A673 (cell line): Measurements from ENCODE around the gene L2HGDH.

ENCODE experiments used
- EZH2 ChIP-seq: fragments of 200-600 bp; sonication (generic); IDR thresholded peaks from 2 replicates; pipeline ENCODE4 v1.6.1; 2017; ENCODE audit warnings: borderline replicate concordance, low read depth, mild to moderate bottlenecking, mixed read lengths, antibody characterized with exemption, low read length; ENCODE audit not compliant: poor library complexity, severe bottlenecking
- TF ChIP-seq, protein P1 (sequence below): fragments of 300-800, 200-600 bp; sonication (generic); conservative IDR thresholded peaks from 2 replicates; pipeline ENCODE4 v1.5.1; 2017; ENCODE audit warnings: low read depth, mild to moderate bottlenecking, antibody characterized with exemption, low read length, moderate library complexity, mixed read lengths

GRCh38 chr14:50335989-50336824 lies 24.2 kb upstream of the L2HGDH start:
- TF ChIP-seq, protein P1, sequence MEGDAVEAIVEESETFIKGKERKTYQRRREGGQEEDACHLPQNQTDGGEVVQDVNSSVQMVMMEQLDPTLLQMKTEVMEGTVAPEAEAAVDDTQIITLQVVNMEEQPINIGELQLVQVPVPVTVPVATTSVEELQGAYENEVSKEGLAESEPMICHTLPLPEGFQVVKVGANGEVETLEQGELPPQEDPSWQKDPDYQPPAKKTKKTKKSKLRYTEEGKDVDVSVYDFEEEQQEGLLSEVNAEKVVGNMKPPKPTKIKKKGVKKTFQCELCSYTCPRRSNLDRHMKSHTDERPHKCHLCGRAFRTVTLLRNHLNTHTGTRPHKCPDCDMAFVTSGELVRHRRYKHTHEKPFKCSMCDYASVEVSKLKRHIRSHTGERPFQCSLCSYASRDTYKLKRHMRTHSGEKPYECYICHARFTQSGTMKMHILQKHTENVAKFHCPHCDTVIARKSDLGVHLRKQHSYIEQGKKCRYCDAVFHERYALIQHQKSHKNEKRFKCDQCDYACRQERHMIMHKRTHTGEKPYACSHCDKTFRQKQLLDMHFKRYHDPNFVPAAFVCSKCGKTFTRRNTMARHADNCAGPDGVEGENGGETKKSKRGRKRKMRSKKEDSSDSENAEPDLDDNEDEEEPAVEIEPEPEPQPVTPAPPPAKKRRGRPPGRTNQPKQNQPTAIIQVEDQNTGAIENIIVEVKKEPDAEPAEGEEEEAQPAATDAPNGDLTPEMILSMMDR = no peak
- TF ChIP-seq EZH2 = no peak
